Measurements from ENCODE around the gene ADCY9.

The ADCY9 gene

GRCh38 chr16:4016658-4017057, 99.6 kb downstream of the ADCY9 start:
- DNase-seq = no peak
- H3K9me3 Mint-ChIP-seq = no peaks in the 10 kb centered on the region

GRCh38 chr16:4016005-4016352, 100.3 kb downstream of the ADCY9 start:
- Mint-ChIP-seq H3K27me3 (no peaks in the 10 kb centered on the region), H3K4me1 (peaks cover 13% of the 10 kb centered on the region), H3K27ac (peak overlapping the region in 1 of 2 donors; percentile 43), H3K4me3 (no peak overlapping the region), H3K9me3 (no peaks in the 10 kb centered on the region)
- ATAC-seq (no peak), DNase-seq (no peak)

More at GRCh38 chr16:4016658-4017057, 99.6 kb downstream of the ADCY9 start:
- peaks cover 19% of the 10 kb centered on the region for H3K4me1 Mint-ChIP-seq
- H3K27ac Mint-ChIP-seq = peak overlapping the region in 1 of 2 donors; percentile 43
- H3K4me3 Mint-ChIP-seq = no peak overlapping the region
- no peaks in the 10 kb centered on the region for H3K27me3 Mint-ChIP-seq
- ATAC-seq = no peak

- Mint-ChIP-seq H3K4me3 (no peak overlapping the region), H3K27ac (no peak overlapping the region), H3K4me1 (peaks cover 13% of the 10 kb centered on the region), H3K9me3 (no peaks in the 10 kb centered on the region), H3K27me3 (no peaks in the 10 kb centered on the region)
- DNase-seq (no peak), ATAC-seq (no peak)
Measured at GRCh38 chr16:4015275-4016004, 100.8 kb downstream of the ADCY9 start.

GRCh38 chr16:4011940-4012629, 104.2 kb downstream of the ADCY9 start:
- H3K4me3 Mint-ChIP-seq = no peak overlapping the region
- DNase-seq (no peak), ATAC-seq (no peak)
- H3K27ac Mint-ChIP-seq = no peak overlapping the region
- H3K9me3 Mint-ChIP-seq = no peaks in the 10 kb centered on the region
- no peaks in the 10 kb centered on the region for H3K27me3 Mint-ChIP-seq
- H3K4me1 Mint-ChIP-seq = no peaks in the 10 kb centered on the region

GRCh38 chr16:4011225-4011939, 104.9 kb downstream of the ADCY9 start:
- ATAC-seq = no peak
- Mint-ChIP-seq H3K9me3 (no peaks in the 10 kb centered on the region), H3K27me3 (no peaks in the 10 kb centered on the region), H3K4me1 (no peaks in the 10 kb centered on the region), H3K27ac (no peak overlapping the region), H3K4me3 (no peak overlapping the region)
- DNase-seq = no peak

GRCh38 chr16:4010225-4011158, 105.8 kb downstream of the ADCY9 start:
- Mint-ChIP-seq H3K9me3 (no peaks in the 10 kb centered on the region), H3K4me1 (no peaks in the 10 kb centered on the region), H3K27me3 (no peaks in the 10 kb centered on the region), H3K4me3 (no peak overlapping the region), H3K27ac (peak overlapping the region in 1 of 2 donors; percentile 13)
- no peak for ATAC-seq
- DNase-seq = no peak

- Mint-ChIP-seq H3K4me1 (no peaks in the 10 kb centered on the region), H3K9me3 (no peaks in the 10 kb centered on the region), H3K27ac (no peak overlapping the region), H3K4me3 (no peak overlapping the region), H3K27me3 (no peaks in the 10 kb centered on the region)
- DNase-seq = no peak
- ATAC-seq = no peak
Measured at GRCh38 chr16:4009177-4009576, 107.1 kb downstream of the ADCY9 start.

- no peak for DNase-seq
- no peak for ATAC-seq
- no peaks in the 10 kb centered on the region for H3K4me1 Mint-ChIP-seq
- no peak overlapping the region for H3K4me3 Mint-ChIP-seq
- H3K27me3 Mint-ChIP-seq = no peaks in the 10 kb centered on the region
- H3K9me3 Mint-ChIP-seq = no peaks in the 10 kb centered on the region
- peak overlapping the region in 1 of 2 donors; percentile 23 for H3K27ac Mint-ChIP-seq
Measured at GRCh38 chr16:4008116-4008515, 108.1 kb downstream of the ADCY9 start.

GRCh38 chr16:4006397-4006999, 109.7 kb downstream of the ADCY9 start:
- Mint-ChIP-seq H3K27ac (no peak overlapping the region), H3K9me3 (no peaks in the 10 kb centered on the region), H3K4me1 (no peaks in the 10 kb centered on the region), H3K27me3 (no peaks in the 10 kb centered on the region), H3K4me3 (no peak overlapping the region)
- ATAC-seq = no peak
- no peak for DNase-seq

GRCh38 chr16:4005731-4006130, 110.5 kb downstream of the ADCY9 start:
- ATAC-seq = no peak

GRCh38 chr16:4005281-4005680, 111.0 kb downstream of the ADCY9 start:
- Mint-ChIP-seq H3K27me3 (no peaks in the 10 kb centered on the region), H3K4me1 (peaks cover 5% of the 10 kb centered on the region), H3K27ac (no peak overlapping the region), H3K4me3 (no peak overlapping the region), H3K9me3 (no peaks in the 10 kb centered on the region)
- ATAC-seq (no peak), DNase-seq (no peak)

More at GRCh38 chr16:4005731-4006130, 110.5 kb downstream of the ADCY9 start:
- no peak overlapping the region for H3K27ac Mint-ChIP-seq
- H3K4me1 Mint-ChIP-seq = peaks cover under 1% of the 10 kb centered on the region
- DNase-seq = no peak
- no peaks in the 10 kb centered on the region for H3K9me3 Mint-ChIP-seq
- H3K4me3 Mint-ChIP-seq = no peak overlapping the region
- no peaks in the 10 kb centered on the region for H3K27me3 Mint-ChIP-seq

GRCh38 chr16:4004206-4004605, 112.0 kb downstream of the ADCY9 start:
- DNase-seq (no peak), ATAC-seq (no peak)
- Mint-ChIP-seq H3K4me3 (no peak overlapping the region), H3K4me1 (peaks cover 16% of the 10 kb centered on the region), H3K27me3 (no peaks in the 10 kb centered on the region), H3K9me3 (no peaks in the 10 kb centered on the region), H3K27ac (no peak overlapping the region)

- Mint-ChIP-seq H3K9me3 (no peaks in the 10 kb centered on the region), H3K4me1 (peaks cover 19% of the 10 kb centered on the region), H3K4me3 (no peak overlapping the region), H3K27ac (peak overlapping the region in 1 of 2 donors; percentile 50), H3K27me3 (no peaks in the 10 kb centered on the region)
- no peak for ATAC-seq
- DNase-seq = no peak
Measured at GRCh38 chr16:4003576-4003975, 112.7 kb downstream of the ADCY9 start.

GRCh38 chr16:4003166-4003565, 113.1 kb downstream of the ADCY9 start:
- ATAC-seq = no peak
- Mint-ChIP-seq H3K27ac (no peak overlapping the region), H3K4me1 (peaks cover 19% of the 10 kb centered on the region), H3K4me3 (no peak overlapping the region), H3K27me3 (no peaks in the 10 kb centered on the region), H3K9me3 (no peaks in the 10 kb centered on the region)
- DNase-seq = no peak

GRCh38 chr16:4002121-4002520, 114.1 kb downstream of the ADCY9 start:
- Mint-ChIP-seq H3K4me1 (peaks cover 19% of the 10 kb centered on the region), H3K27ac (no peak overlapping the region), H3K27me3 (no peaks in the 10 kb centered on the region), H3K9me3 (no peaks in the 10 kb centered on the region), H3K4me3 (no peak overlapping the region)
- DNase-seq (no peak), ATAC-seq (no peak)
